Measurements from ENCODE around the gene AMBRA1.

Gene AMBRA1

DNA sequence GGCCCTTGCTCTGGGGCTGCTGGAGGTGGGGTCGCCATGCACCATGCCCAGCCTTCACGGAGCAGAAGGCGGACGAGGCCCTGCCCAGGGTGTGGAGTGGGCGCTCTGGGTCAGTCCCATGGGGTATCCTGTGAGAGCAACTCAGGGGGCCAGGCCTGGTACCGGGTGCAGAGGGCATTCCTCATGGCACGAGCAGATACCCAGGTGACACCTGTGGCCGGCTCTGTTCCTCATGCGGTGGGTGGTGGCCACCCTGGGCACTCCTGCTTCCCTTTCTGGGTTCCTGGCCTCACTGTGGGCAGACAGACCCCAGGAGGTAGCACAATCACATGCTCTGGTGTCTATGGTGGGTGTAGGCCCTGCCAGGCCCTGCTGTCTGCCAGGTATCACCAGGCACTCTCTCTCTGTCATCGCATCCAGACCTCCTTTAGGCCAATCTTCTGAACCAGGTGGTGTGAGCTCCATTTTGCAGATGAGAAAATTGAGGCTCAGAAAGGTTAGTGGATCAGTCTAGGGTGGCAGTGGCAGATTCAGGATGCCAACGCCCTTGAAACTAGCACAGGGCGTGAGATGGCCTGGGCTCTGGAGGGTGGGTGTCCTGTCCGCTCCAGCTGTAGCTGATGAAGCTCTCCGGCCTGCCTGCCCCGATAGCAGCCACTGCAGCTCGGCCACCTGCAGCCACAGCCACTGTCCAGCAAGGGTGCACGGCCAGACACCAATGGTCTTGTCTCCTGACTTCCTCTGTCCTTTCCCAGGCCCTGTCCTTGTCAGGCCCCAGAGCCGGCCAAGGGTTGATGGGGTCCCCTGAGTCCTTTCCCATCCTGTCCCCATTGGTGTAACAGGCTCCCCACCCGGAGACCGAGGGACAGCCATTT, 231.4 kb downstream of the AMBRA1 start:
- DNase-seq, result no peak

DNA sequence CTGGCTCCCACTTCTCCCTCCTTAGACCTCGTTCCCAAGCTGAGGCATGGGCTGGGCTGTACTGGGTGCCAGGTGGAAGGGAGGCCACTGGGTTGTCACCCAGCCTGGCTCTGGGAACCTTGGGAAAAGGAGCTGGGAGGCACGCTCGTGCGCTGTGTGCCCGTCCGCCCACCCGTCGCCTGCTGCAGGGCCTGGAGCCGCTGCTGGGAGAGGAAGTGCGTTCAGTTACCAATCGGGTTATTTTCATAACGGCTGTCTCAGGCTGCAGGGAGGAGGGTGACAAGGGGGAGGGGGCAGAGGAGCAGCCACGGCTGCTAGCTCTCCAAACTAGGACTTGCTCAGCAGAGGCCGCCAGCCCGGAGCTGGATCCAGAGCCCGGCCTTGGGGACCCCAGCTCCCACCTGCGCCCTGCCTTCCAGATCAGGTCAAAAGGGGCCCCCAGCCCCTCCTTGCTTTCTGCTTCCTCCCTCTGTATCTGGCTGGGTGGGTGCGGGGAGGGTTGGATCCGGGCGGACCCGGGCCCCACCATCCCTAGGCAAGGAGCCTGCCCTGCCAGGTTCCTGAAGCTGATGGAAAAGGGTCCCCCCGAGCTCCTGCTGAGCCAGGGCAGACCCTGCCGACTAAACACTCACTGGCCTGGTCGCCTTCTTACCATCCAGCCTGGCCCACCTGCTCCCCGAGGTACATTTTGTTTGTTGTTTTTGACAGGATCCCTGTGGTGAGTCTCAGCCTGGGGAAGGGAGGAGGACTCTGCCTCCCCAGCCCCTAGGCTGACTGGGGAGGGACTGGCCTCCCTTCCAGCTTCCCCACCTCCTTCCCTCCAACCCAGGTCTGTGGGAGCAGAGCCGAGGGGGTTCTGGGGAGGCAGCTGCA, 232.3 kb downstream of the AMBRA1 start:
- peak; percentile 48 for DNase-seq

DNA sequence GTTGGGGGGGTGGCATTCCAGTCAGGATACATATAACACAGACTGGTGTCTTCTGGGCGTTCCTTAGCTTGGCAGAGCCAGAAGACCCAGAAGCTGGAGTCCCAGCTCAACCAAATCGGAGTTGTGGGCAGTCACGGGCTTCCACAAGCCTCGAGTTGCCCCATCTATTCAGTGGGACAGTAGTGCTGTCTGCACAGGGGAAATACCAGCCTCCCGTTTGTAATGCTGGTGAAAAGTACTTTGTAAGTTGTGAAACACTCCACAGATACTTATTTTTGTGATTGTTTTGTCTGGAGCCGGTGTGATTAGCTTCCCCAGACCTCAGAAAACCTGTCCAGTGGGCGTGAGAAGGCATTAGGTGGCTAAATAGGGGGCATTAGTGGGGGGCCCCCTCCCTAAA, 232.9 kb downstream of the AMBRA1 start:
- DNase-seq, result no peak

DNA sequence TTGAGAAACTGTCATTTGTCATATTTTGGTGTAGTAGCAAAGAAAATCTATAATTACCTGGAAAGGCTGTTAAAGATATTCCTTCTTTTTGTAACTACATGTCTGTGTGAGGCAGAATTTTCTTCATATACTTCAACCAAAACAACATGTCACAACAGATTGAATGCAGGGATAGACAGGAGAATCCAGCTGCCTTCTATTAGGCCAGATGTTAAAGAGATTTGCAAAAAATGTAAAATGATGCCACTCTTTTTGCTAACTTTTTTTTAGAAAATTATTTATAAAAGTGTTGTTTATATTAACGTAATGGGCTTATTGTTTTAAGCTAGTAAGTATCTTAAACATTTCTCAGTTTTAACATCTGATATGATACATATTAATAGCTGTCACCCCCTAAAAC, 233.9 kb downstream of the AMBRA1 start:
- DNase-seq, result no peak

DNA sequence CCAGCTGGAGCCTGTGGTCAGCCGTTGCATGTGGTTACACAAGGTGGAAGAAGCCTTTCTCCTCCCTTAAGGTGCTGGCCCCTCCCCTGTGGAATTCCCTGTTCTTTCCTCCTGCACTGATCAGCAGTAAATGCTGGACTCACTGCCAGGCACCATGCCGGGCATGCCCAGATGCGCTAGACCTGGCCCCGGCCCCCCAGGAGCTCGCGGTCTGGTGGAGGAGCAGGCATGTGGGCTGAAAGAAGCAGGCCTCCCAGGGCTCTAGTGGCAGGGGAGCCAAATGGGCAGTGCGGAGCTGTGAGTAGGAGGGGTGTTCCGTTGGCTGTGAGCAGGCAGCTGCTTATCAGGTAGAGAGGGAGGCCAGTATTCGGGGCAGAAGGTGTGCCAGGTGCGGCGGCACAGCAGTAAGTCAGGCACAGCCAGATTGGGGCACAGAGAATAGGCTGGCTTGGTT, 236.3 kb downstream of the AMBRA1 start:
- no peak for DNase-seq

DNA sequence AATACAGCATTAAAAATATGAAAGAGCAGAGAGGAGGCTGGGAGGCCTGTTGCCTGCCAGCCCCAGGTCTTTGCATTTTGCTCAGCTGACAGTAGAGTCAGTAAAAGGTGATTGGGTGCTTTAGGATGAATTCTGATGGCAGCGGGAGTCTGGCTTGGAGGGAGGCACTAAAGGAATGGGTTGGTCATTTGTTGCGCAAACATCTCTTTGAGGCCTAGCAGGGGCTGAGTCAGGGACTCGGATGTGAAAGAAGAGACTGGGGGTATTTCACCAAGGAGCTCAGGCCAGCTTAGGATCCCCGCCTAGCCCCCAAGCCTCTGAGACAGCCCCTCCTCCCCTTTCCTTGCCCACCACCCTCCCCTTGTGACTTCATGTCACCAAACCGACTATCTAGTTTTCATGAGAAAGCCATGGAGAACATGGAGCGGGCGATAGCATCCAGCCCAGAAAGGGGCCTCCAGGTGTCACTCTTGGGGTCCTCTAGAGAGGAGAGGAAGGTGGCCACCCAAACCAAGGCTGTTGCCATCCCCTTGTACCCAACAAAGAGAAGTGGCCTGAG, 236.8 kb downstream of the AMBRA1 start:
- DNase-seq, result no peak

DNA sequence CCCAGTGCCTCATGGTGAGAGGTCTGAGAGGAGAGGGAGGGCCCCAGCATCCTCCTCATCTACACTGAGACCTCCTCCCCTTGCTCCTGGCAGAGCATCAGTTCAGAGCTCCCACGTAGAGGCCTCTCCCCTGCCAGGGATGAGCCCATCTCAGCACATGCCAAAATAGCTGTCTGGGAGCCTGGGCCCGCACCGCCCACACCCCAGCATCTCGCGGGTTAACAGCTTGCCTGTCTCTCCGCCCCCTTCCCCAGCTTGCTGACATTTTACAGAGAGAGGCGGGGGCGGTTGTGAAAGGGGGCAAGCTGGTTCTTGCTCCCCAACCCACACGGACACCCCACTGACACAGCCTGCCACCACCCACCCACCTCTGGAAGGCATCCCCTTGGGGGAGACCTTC, 240.1 kb downstream of the AMBRA1 start:
- no peak for DNase-seq

DNA sequence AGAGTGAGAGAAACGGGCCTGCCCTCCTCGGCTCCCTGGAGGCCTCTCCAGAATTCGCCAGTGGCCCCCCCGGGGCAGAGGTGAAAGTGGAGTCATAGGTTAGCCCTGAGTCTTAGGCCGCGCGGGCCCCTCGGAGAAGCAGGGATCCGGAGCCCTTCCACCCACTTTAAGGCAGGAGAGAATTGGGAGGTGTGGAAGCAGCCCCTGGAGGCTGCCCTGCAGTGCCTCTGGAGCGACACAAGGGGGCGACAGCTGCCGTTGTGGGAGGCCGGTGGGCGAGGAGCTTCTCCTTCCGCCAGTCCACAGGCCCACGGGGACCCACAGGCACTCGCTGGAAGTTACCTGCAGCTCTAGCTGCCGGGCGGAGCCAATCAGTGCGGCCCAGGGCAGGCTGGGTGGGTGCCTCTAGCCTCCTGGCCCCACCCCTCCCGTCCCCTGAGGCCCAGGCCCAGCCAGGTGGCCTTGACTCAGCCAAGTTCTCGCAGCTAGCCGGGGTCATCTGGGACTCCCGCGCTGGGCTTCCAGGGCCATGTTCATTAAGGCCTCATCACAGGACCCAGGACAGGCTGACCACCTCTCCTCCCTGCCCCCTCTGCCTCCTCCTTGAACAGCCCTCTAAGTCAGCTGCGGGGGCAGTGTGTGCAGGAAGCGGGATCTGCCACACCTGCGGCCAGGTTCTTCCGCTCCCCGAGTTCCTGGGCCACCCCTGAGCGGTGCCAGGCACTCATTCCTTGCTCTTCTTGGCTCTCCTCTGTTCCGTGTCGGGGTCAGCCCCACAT, 241.6 kb downstream of the AMBRA1 start:
- peak; percentile 80 for DNase-seq

DNA sequence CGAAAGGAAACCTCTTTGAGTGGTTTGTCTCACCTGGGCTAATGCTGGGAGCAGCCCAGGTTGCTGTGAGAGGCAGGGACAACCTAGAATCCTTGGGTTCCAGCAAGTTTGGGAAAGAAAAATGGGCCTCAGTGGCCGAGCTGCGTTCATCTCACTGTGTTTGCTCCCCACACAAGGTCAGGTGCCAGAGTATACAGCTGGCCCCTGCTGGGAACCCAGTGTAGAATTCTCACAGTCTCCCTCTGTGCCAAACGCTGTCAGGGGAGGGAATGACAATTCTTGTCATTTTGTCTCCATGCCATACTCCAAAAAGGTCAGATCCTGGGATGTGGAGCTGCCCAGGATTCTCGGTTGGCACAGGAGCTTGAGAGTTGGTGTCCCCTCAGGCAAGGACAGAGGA, 242.2 kb downstream of the AMBRA1 start:
- DNase-seq, result no peak

DNA sequence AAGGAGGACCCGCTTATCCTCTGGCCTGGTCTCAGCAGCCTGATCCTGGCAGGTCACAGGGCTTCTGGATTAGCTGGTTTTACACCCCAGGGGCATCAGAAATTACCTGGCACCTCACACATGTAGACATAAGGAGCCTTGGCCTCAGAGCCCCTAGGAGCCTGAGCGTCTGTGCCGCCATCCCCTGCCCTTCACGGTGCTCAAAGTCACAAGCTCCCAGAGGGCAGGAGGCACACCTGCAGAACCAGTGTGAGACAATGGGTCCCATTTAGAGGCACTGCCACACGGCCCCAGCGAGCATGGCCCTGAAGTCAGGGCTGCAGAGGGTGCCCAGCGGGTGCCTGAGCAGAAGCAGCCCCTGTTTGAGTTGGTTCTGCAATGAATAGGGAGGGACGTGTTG, 242.7 kb downstream of the AMBRA1 start:
- DNase-seq, result no peak

DNA sequence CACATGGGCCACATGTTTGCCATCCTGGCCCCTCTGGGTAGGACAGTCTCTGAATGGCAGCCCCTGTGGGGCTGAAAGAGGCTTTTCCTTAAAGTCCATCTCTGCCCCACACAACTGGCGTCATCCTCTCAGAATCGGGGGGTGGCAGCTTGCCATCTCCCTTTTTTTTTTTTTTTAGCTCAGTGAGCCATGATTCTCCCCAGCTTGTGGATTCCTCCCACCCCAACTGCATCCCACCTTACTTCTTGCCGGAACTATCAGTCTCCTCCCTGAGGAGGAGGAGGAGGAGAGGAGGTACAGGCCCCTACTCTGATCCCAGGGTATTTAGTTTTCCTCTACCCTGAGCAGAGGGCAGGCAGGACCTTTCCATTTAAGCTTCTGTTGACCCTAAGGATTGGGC, 243.1 kb downstream of the AMBRA1 start:
- no peak for DNase-seq

DNA sequence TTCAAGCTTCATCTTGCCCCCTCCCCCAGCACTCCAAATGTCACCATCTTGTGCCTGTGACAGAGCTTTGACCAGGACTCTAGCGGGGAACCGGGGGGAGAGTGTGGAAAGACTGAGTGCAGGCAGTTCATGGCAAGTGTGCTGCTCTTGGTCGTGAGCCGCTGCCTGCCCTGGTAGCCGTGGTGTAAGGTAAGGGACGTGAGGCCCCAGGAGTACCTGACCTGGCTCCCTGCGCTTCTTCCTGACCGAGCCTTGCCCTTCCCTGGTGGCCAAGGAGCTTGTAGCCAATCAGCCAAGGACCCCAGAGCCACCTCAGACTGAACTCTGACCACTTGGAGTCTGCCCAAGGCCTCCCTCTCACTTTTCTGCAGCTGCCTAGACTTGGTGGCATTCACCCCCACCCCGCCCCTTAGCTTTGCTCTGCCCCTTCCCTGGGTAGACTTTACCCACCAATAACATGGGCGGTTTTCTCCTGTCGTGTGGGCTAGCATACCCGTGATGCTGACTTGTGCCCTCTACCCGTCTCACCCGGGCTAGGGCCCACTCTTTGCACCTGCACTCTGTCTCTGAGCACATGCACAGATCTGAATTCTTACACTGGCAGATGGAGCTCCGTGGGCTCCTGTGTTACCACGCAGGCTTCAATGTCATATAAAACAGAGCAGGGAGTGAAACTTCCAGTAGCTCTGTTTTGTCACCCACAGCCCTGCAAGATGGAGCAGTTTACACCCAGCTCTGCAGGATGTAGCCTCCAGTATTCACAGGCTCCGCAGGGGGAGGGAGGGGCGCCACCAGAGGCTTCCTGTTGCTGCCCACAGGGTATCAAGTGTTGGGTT, 245.0 kb downstream of the AMBRA1 start:
- DNase-seq, result no peak

DNA sequence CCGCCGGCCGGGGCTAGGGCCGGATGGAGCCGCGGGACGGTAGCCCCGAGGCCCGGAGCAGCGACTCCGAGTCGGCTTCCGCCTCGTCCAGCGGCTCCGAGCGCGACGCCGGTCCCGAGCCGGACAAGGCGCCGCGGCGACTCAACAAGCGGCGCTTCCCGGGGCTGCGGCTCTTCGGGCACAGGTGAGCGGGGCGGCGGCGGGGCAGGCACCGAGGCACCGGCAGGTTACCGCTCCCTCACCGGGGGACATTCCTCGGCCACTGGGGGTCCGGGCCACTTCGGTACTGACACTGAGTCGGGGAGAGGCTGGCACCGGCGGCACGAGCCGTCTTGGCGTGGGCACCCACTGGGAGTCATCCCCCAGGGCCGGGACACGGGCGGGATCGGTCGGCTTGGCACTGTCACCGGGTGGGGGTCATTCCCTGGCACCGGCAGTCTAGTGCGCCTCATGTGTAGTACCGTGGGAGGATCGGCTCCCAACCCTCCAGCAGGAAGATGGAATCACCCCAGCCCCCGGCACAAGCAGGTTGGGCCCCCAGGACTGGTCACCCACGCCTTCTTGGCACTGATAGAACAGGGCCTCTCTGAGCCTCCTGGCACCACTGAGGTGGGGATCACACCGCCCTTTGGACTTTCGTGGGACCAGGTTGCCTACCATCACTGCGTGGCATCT, 246.0 kb downstream of the AMBRA1 start:
- no peak for DNase-seq

DNA sequence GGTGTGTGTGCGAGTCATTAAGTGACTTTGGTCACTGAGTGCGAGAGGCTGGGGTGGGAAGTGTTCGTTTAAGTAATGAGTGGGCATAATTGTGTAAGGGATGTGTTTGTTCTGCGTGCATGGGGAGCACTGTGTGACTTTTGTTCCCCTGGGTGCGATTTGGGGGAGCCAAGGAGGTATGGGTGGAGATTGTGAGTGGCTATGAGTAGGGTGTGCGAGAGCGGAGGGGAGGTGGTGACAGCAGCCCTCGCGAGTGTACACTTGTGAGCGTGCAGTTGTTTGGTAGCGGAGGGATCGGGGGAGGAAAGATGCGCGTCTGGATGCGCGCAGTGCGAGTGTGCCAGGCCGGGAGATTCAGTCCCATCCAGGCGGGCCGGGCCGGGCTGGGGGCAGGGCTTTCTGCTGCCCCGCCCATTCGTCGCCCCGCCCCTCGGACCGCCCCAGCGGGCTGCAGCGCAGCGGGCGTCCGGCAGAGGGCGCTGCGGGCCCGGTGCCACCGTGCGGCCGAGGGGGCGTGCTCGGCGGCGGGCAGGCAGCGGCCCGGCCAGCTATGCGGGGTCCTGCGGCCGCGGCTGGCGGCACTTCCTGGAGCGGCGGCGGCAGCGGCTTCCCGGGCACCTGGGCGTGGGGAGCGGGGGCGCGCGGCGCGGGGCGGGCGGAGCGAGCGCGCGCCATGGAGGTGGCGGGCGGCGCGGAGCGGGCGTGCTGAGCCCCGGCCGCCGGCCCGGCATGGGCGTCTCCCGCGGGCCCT, 246.8 kb downstream of the AMBRA1 start, which contains the start of gene DGKZ:
DGKZ (plus strand) TSS at position 578 of the 751 bp plus-strand sequence. CDS start 197 bp downstream, outside the sequence.
- DNase-seq, result peak; percentile 79

Data from NCI-H1436 (cell line).